Panc1 (cell line): ENCODE results near the gene TVP23A. TPM values are rescaled to one million over a fixed set of nuclear protein-coding genes. Genes with fewer than 3 reads are reported as not detected.

Source experiments
- ATAC-seq: fragments of 200-7000 bp; cut with Tn5 transposase; 2 replicates; pipeline ENCODE4 v1.9.1; 2020; ENCODE audit warnings: mild to moderate bottlenecking, moderate library complexity
- BruUV-seq: library from RNA; stranded (reverse); fragments of 400-500 nt; replicated peaks from 2 replicates; lab custom pipeline; 2021; lab: Mats Ljungman, UMichigan
- CTCF ChIA-PET: fragments of 300-600 bp; sonication (Branson Sonifier 250); formaldehyde crosslinking; loops from one replicate; lab custom pipeline; 2022; ENCODE audit warnings: antibody characterized with exemption; lab: Charles Lee
- POLR2A ChIA-PET: fragments of 300-600 bp; sonication (Branson Sonifier 250); formaldehyde crosslinking; loops from one replicate; lab custom pipeline; 2022; ENCODE audit warnings: antibody characterized with exemption; lab: Charles Lee
- DNase-seq: peaks from one replicate; pipeline ENCODE4 v3.0.0-alpha.2; 2010; ENCODE audit warnings: low read depth, low spot score
- H3K27ac ChIP-seq: 2 replicates; pipeline ENCODE4 v1.5.1; 2011; ENCODE audit warnings: mild to moderate bottlenecking, low read length, inconsistent platforms
- H3K27me3 ChIP-seq: fragments of 200-500 bp; sonication (Bioruptor generic); 2 replicates; pipeline ENCODE4 v1.6.0; 2014; ENCODE audit warnings: low read length, inconsistent platforms; ENCODE audit not compliant: control insufficient read depth, insufficient read depth
- H3K36me3 ChIP-seq: fragments of 200-500 bp; sonication (Bioruptor generic); 2 replicates; pipeline ENCODE4 v1.5.1; 2014; ENCODE audit warnings: inconsistent platforms, mild to moderate bottlenecking, low read length, moderate library complexity; ENCODE audit not compliant: control insufficient read depth, insufficient read depth
- H3K4me1 ChIP-seq: 2 replicates; pipeline ENCODE4 v1.5.1; 2011; ENCODE audit warnings: inconsistent platforms, mild to moderate bottlenecking, low read length, moderate library complexity; ENCODE audit not compliant: control insufficient read depth, insufficient read depth
- H3K4me3 ChIP-seq, 2 experiments: 2 replicates each; pipeline ENCODE4 v1.5.1; 2011 to 2012; ENCODE audit warnings: low read depth in 2 of 2, low read length in 2 of 2, mild to moderate bottlenecking in 2 of 2, inconsistent platforms in 1 of 2, moderate library complexity in 1 of 2
- H3K9me3 ChIP-seq: fragments of 200-500 bp; sonication (Bioruptor generic); 2 replicates; pipeline ENCODE4 v1.5.1; 2014; ENCODE audit warnings: low read depth, mild to moderate bottlenecking, inconsistent platforms, low read length, moderate library complexity; ENCODE audit not compliant: control insufficient read depth, insufficient read depth
- POLR2AphosphoS5 ChIP-seq: IDR thresholded peaks from 2 replicates; pipeline ENCODE4 v1.6.1; 2012; ENCODE audit warnings: mild to moderate bottlenecking, low read depth, low read length, moderate library complexity
- REST ChIP-seq, 2 experiments: IDR thresholded peaks; 2 replicates each; pipeline ENCODE4 v1.6.1; 2011 to 2012; ENCODE audit warnings: low read depth in 2 of 2, control low read depth in 1 of 2, low read length in 1 of 2, mild to moderate bottlenecking in 1 of 2, moderate library complexity in 1 of 2; ENCODE audit not compliant: insufficient read depth in 1 of 2
- SIN3A ChIP-seq: IDR thresholded peaks from 2 replicates; pipeline ENCODE4 v1.6.1; 2012; ENCODE audit warnings: low read depth, mild to moderate bottlenecking, low read length, moderate library complexity, borderline replicate concordance; ENCODE audit not compliant: insufficient read depth
- TCF7L2 ChIP-seq: IDR thresholded peaks from 2 replicates; pipeline ENCODE4 v1.6.1; 2011; ENCODE audit warnings: mild to moderate bottlenecking, low read depth, low read length, inconsistent platforms
- in situ Hi-C: cut with HindIII; loops from 2 replicates; pipeline ENCODE4 v1.10.0; 2016; ENCODE audit warnings: low sequenced_read_pairs, low pct_unique_long_range_greater_than_20kb
- intact Hi-C: fragments of 100-400 bp; cut with micrococcal nuclease; formaldehyde crosslinking; loops from one replicate; pipeline ENCODE4 v1.10.0; 2022; ENCODE audit not compliant: unreplicated experiment
- total RNA-seq: library from RNA; stranded (reverse); gene quantifications from one replicate; pipeline ENCODE4 v1.2.1, GENCODE V29; 2021; ENCODE audit not compliant: unreplicated experiment
- TF ChIP-seq, protein P1 (sequence below): fragments of 450-650 bp; IDR thresholded peaks from 2 replicates; pipeline ENCODE4 v1.5.1; 2017; ENCODE audit warnings: mild to moderate bottlenecking

Gene TVP23A
- total RNA-seq, 1 experiment from 2014 or later, result not detected

DNA sequence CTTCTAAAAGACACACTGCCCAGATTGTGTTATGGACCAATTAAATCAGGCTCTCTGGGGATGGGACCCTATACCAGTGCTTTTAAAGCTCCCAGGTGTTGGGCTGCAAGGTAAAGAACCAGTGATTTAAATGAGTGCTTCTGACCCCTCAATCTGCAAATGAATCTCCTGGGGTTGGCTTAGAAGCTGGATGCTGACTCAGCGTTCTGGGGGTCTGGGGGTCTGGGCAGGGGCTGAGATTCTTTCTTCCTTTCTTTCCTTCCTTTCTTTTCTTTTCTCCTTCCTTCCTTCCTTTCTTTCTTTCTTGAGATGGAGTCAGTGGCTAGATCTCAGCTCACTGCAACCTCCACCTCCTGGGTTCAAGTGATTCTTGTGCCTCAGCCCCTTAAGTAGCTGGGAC is 2.0 kb upstream of the TVP23A start:
- ATAC-seq (no peak), DNase-seq (no peak)
- in situ Hi-C loops, result no loop called here
- no peaks in the 10 kb centered on the region for H3K36me3 ChIP-seq
- no peak for TF ChIP-seq SIN3A
- TF ChIP-seq POLR2AphosphoS5, result no peak
- TF ChIP-seq TCF7L2, result no peak
- TF ChIP-seq REST (IDR thresholded peaks at IDR 0.05; ENCODE audit: insufficient read depth in 1 of 2, low read depth in 2 of 2, low read length in 1 of 2), result no peak
- TF ChIP-seq, protein P1, sequence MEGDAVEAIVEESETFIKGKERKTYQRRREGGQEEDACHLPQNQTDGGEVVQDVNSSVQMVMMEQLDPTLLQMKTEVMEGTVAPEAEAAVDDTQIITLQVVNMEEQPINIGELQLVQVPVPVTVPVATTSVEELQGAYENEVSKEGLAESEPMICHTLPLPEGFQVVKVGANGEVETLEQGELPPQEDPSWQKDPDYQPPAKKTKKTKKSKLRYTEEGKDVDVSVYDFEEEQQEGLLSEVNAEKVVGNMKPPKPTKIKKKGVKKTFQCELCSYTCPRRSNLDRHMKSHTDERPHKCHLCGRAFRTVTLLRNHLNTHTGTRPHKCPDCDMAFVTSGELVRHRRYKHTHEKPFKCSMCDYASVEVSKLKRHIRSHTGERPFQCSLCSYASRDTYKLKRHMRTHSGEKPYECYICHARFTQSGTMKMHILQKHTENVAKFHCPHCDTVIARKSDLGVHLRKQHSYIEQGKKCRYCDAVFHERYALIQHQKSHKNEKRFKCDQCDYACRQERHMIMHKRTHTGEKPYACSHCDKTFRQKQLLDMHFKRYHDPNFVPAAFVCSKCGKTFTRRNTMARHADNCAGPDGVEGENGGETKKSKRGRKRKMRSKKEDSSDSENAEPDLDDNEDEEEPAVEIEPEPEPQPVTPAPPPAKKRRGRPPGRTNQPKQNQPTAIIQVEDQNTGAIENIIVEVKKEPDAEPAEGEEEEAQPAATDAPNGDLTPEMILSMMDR, result no peak
- BruUV-seq, result no TSS peak
- H3K9me3 ChIP-seq, result no peaks in the 10 kb centered on the region
- no peak overlapping the region for H3K4me3 ChIP-seq
- H3K4me1 ChIP-seq, result no peaks in the 10 kb centered on the region
- intact Hi-C loops, result no loop called here
- H3K27ac ChIP-seq, result no peak overlapping the region
- H3K27me3 ChIP-seq, result no peaks in the 10 kb centered on the region
- CTCF ChIA-PET, result interaction anchor here (0.5 to 0.7 kb wide), 2 partner anchors 10 to 13 kb away, joined by 3 to 6 read pairs; no protein-coding TSS in a partner anchor
- POLR2A ChIA-PET, result no interaction called here

DNA sequence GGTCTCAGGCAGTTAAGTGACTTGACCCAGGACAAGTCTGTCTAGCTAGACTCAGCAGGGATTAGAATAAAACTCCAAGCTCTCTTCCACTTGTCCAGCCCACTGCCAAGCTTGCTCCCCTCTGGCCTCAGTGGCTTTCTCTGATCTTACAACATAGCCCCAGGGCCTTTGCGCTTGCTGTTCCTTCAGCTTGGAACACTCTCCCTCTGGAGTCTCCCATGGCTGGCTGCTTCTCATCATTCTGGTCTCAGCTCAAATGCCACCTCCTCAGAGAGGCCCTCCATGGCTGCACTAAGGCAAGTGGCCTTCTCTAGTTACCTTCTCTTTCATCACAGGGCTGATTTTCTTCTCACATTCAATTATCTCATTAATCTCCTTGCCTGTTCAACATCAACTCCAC is 1.1 kb downstream of the TVP23A start:
- H3K4me3 ChIP-seq, result no peak overlapping the region
- intact Hi-C loops (no loop called here), in situ Hi-C loops (no loop called here)
- no TSS peak for BruUV-seq
- H3K4me1 ChIP-seq, result no peaks in the 10 kb centered on the region
- no peak overlapping the region for H3K27ac ChIP-seq
- ChIA-PET POLR2A (interaction anchor here (0.6 kb wide), 1 partner anchor 31 kb away, joined by 3 read pairs; no protein-coding TSS in a partner anchor), CTCF (no interaction called here)
- no peaks in the 10 kb centered on the region for H3K36me3 ChIP-seq
- no peaks in the 10 kb centered on the region for H3K27me3 ChIP-seq
- no peak for DNase-seq
- H3K9me3 ChIP-seq, result no peaks in the 10 kb centered on the region
- TF ChIP-seq SIN3A, result no peak
- TF ChIP-seq TCF7L2, result no peak
- TF ChIP-seq, protein P1, result no peak
- no peak for TF ChIP-seq POLR2AphosphoS5
- TF ChIP-seq REST (IDR thresholded peaks at IDR 0.05; ENCODE audit: insufficient read depth in 1 of 2, low read depth in 2 of 2, low read length in 1 of 2), result no peak
- ATAC-seq, result no peak
